DOHH2 (cell line): ENCODE measurements around the gene SLC16A7.

Experiments used
- H3F3A ChIP-seq: fragments of 200-600 bp; sonication (generic), shearing (Covaris generic); 2 replicates; pipeline ENCODE4 v1.6.0; 2016; ENCODE audit warnings: antibody characterized with exemption, mild to moderate bottlenecking; ENCODE audit not compliant: control insufficient read depth, insufficient read depth
- H3K27ac ChIP-seq: fragments of 200-600 bp; sonication (generic); 2 replicates; pipeline ENCODE4 v1.5.1; 2014; ENCODE audit warnings: low read depth, mild to moderate bottlenecking, low read length, moderate library complexity
- H3K27me3 ChIP-seq: fragments of 200-600 bp; sonication (generic); 2 replicates; pipeline ENCODE4 v1.6.1; 2014; ENCODE audit warnings: mild to moderate bottlenecking, low read length, mixed read lengths; ENCODE audit not compliant: control insufficient read depth
- H3K36me3 ChIP-seq: fragments of 200-600 bp; sonication (generic); 2 replicates; pipeline ENCODE4 v1.6.1; 2014; ENCODE audit warnings: mild to moderate bottlenecking, low read length, moderate library complexity, mixed read lengths; ENCODE audit not compliant: control insufficient read depth
- H3K4me1 ChIP-seq: fragments of 200-600 bp; sonication (generic); 2 replicates; pipeline ENCODE4 v1.6.1; 2014; ENCODE audit warnings: mild to moderate bottlenecking, low read length, mixed read lengths; ENCODE audit not compliant: control insufficient read depth
- H3K4me2 ChIP-seq: fragments of 200-600 bp; sonication (generic); 2 replicates; pipeline ENCODE4 v1.6.0; 2014; ENCODE audit warnings: mild to moderate bottlenecking, low read length, moderate library complexity
- H3K4me3 ChIP-seq: fragments of 200-600 bp; sonication (generic); 2 replicates; pipeline ENCODE4 v1.5.1; 2014; ENCODE audit warnings: mild to moderate bottlenecking, low read length, mixed read lengths
- H3K79me2 ChIP-seq: fragments of 200-600 bp; sonication (generic); 2 replicates; pipeline ENCODE4 v1.6.1; 2014; ENCODE audit warnings: mild to moderate bottlenecking, low read length, mixed read lengths; ENCODE audit not compliant: control insufficient read depth
- H3K9me2 ChIP-seq: fragments of 200-600 bp; sonication (generic); replicated peaks from 2 replicates; pipeline ENCODE4 v1.6.1; 2014; ENCODE audit warnings: mild to moderate bottlenecking, low read length, mixed read lengths; ENCODE audit not compliant: control insufficient read depth
- H3K9me3 ChIP-seq: fragments of 200-600 bp; sonication (generic); 2 replicates; pipeline ENCODE4 v1.6.1; 2014; ENCODE audit warnings: antibody characterized with exemption, low read length, mixed read lengths; ENCODE audit not compliant: control insufficient read depth, insufficient read depth
- H4K20me1 ChIP-seq: fragments of 200-600 bp; sonication (generic); 2 replicates; pipeline ENCODE4 v1.6.0; 2014; ENCODE audit warnings: low read depth, mild to moderate bottlenecking, antibody characterized with exemption, low read length, moderate library complexity; ENCODE audit not compliant: control insufficient read depth, insufficient read depth
- EZH2phosphoT487 ChIP-seq: fragments of 200-600 bp; sonication (generic); IDR thresholded peaks from 2 replicates; pipeline ENCODE4 v1.6.1; 2017; ENCODE audit warnings: borderline replicate concordance, mild to moderate bottlenecking, antibody characterized with exemption, low read length, moderate library complexity, mixed read lengths
- TF ChIP-seq, protein P1 (sequence below): fragments of 200-600 bp; sonication (generic); IDR thresholded peaks from one replicate; pipeline ENCODE4 v1.5.1; 2014; ENCODE audit warnings: antibody characterized with exemption, mild to moderate bottlenecking, low read depth, low read length; ENCODE audit not compliant: poor library complexity, severe bottlenecking

SLC16A7 gene

GRCh38 chr12:59570145-59570544, 25.7 kb upstream of the SLC16A7 start:
- TF ChIP-seq, protein P1, sequence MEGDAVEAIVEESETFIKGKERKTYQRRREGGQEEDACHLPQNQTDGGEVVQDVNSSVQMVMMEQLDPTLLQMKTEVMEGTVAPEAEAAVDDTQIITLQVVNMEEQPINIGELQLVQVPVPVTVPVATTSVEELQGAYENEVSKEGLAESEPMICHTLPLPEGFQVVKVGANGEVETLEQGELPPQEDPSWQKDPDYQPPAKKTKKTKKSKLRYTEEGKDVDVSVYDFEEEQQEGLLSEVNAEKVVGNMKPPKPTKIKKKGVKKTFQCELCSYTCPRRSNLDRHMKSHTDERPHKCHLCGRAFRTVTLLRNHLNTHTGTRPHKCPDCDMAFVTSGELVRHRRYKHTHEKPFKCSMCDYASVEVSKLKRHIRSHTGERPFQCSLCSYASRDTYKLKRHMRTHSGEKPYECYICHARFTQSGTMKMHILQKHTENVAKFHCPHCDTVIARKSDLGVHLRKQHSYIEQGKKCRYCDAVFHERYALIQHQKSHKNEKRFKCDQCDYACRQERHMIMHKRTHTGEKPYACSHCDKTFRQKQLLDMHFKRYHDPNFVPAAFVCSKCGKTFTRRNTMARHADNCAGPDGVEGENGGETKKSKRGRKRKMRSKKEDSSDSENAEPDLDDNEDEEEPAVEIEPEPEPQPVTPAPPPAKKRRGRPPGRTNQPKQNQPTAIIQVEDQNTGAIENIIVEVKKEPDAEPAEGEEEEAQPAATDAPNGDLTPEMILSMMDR, result no peak
- no peak for TF ChIP-seq EZH2phosphoT487
- Histone ChIP-seq H3K36me3 (no peaks in the 10 kb centered on the region), H3K4me1 (no peaks in the 10 kb centered on the region), H3K9me2 (no peaks in the 10 kb centered on the region), H3K27me3 (no peaks in the 10 kb centered on the region), H3K9me3 (no peaks in the 10 kb centered on the region), H3F3A (no peaks in the 10 kb centered on the region), H4K20me1 (no peaks in the 10 kb centered on the region), H3K27ac (no peak overlapping the region), H3K4me3 (no peak overlapping the region), H3K79me2 (no peaks in the 10 kb centered on the region), H3K4me2 (no peak overlapping the region)

- Histone ChIP-seq H3K27ac (no peak overlapping the region), H3K79me2 (no peaks in the 10 kb centered on the region), H3K9me2 (no peaks in the 10 kb centered on the region), H3F3A (no peaks in the 10 kb centered on the region), H3K9me3 (no peaks in the 10 kb centered on the region), H3K4me2 (no peak overlapping the region), H4K20me1 (no peaks in the 10 kb centered on the region), H3K4me3 (no peak overlapping the region), H3K27me3 (peaks cover 6% of the 10 kb centered on the region; the same call in 1 of the 2 replicates), H3K4me1 (no peaks in the 10 kb centered on the region), H3K36me3 (no peaks in the 10 kb centered on the region)
- no peak for TF ChIP-seq EZH2phosphoT487
- TF ChIP-seq, protein P1, result no peak
Observed at GRCh38 chr12:59574406-59574805, 21.4 kb upstream of the SLC16A7 start.

GRCh38 chr12:59575826-59576225, 20.0 kb upstream of the SLC16A7 start:
- no peaks in the 10 kb centered on the region for H3K79me2 ChIP-seq
- no peaks in the 10 kb centered on the region for H3K4me1 ChIP-seq
- H3K27me3 ChIP-seq, result peaks cover 9% of the 10 kb centered on the region; the same call in 1 of the 2 replicates
- H4K20me1 ChIP-seq, result no peaks in the 10 kb centered on the region
- H3K9me2 ChIP-seq, result no peaks in the 10 kb centered on the region
- no peaks in the 10 kb centered on the region for H3F3A ChIP-seq
- no peak overlapping the region for H3K4me3 ChIP-seq
- TF ChIP-seq, protein P1, result no peak
- TF ChIP-seq EZH2phosphoT487, result no peak
- H3K9me3 ChIP-seq, result no peaks in the 10 kb centered on the region
- no peak overlapping the region for H3K27ac ChIP-seq
- no peaks in the 10 kb centered on the region for H3K36me3 ChIP-seq
- H3K4me2 ChIP-seq, result no peak overlapping the region

DNA sequence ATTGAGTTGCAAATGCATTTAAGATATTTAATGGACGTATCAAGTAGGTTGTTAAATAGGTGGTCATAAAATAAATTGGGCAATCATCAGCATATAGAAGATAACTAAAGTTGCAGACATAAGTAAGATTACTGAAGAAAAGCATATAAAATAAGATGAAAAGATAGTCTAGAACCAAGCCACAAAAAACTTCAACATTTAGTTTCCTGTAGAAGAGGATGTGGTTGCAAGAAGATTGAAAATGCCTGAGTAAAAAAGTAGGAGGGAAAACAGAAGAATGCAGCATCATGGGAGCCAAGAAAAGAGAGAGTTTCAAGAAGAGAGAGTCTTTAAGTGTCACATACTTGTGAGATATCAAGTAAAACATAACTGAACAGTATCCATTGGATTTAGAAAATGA, 17.6 kb upstream of the SLC16A7 start:
- Histone ChIP-seq H3K27me3 (peaks cover 9% of the 10 kb centered on the region; the same call in 1 of the 2 replicates), H3K9me2 (no peaks in the 10 kb centered on the region), H3K36me3 (no peaks in the 10 kb centered on the region), H3K27ac (no peak overlapping the region), H3K79me2 (no peaks in the 10 kb centered on the region), H3K4me1 (no peaks in the 10 kb centered on the region), H3F3A (no peaks in the 10 kb centered on the region), H3K4me2 (no peak overlapping the region), H3K9me3 (no peaks in the 10 kb centered on the region), H4K20me1 (no peaks in the 10 kb centered on the region), H3K4me3 (no peak overlapping the region)
- TF ChIP-seq EZH2phosphoT487, result no peak
- TF ChIP-seq, protein P1, result no peak
